CD4-positive, alpha-beta memory T cell (primary cell): ENCODE data around the gene CCNG1. TPM values are rescaled to one million over a fixed set of nuclear protein-coding genes. Genes with fewer than 3 reads are reported as not detected.
"Not testable (repeated sequence)": the region's sequence is repeated elsewhere in the genome, so short reads cannot be mapped to it uniquely, and the experiment has no call there.

Experiments used
- CTCF ChIA-PET: fragments of 350-600 bp; sonication (Branson Sonifier 250); formaldehyde crosslinking; loops from one replicate; lab custom pipeline; 2021; ENCODE audit warnings: inconsistent platforms; ENCODE audit not compliant: partially characterized antibody; lab: Charles Lee
- POLR2A ChIA-PET: fragments of 350-600 bp; sonication (Branson Sonifier 250); formaldehyde crosslinking; loops from one replicate; lab custom pipeline; 2021; ENCODE audit not compliant: partially characterized antibody; lab: Charles Lee
- DNase-seq, 5 donors: peaks; one replicate each; pipeline versions ENCODE4 v3.0.0 to v3.0.0-alpha.2; 2020 to 2022; ENCODE audit warnings: mixed read lengths in 1 of 5
- H3K27ac ChIP-seq: one replicate; pipeline ENCODE4 v1.7.0; 2013; ENCODE audit warnings: low read depth, low read length
- H3K27me3 ChIP-seq: 2 replicates; pipeline ENCODE4 v1.7.0; 2013; ENCODE audit warnings: mild to moderate bottlenecking, low read length, moderate library complexity; ENCODE audit not compliant: insufficient read depth
- H3K36me3 ChIP-seq: 2 replicates; pipeline ENCODE4 v1.7.0; 2013; ENCODE audit warnings: mild to moderate bottlenecking, low read length, moderate library complexity; ENCODE audit not compliant: insufficient read depth
- H3K4me1 ChIP-seq: 2 replicates; pipeline ENCODE4 v1.7.0; 2013; ENCODE audit warnings: mild to moderate bottlenecking, low read length, moderate library complexity; ENCODE audit not compliant: insufficient read depth
- H3K4me3 ChIP-seq, 2 donors: one replicate each; pipeline ENCODE4 v1.7.0; 2013; ENCODE audit warnings: low read length in 2 of 2, mild to moderate bottlenecking in 1 of 2
- H3K9me3 ChIP-seq, 2 donors: one replicate each; pipeline ENCODE4 v1.7.0; 2013; ENCODE audit warnings: low read length in 2 of 2, control low read depth in 1 of 2; ENCODE audit not compliant: control insufficient read depth in 1 of 2
- H3K27ac Mint-ChIP-seq, 7 donors: one replicate each; pipeline ENCODE4 v1.8.0; 2020 to 2021; ENCODE audit warnings: mixed read lengths in 7 of 7, mild to moderate bottlenecking in 6 of 7, inconsistent platforms in 3 of 7, moderate library complexity in 3 of 7
- H3K27me3 Mint-ChIP-seq, 2 donors: one replicate each; pipeline ENCODE4 v1.8.0; 2020 to 2021; ENCODE audit warnings: mixed read lengths in 2 of 2
- H3K36me3 Mint-ChIP-seq, 2 donors: one replicate each; pipeline ENCODE4 v1.8.0; 2020 to 2021; ENCODE audit warnings: mixed read lengths in 2 of 2, inconsistent platforms in 1 of 2, mild to moderate bottlenecking in 1 of 2
- H3K4me1 Mint-ChIP-seq, 4 donors: one replicate each; pipeline ENCODE4 v1.8.0; 2020 to 2021; ENCODE audit warnings: mixed read lengths in 4 of 4, mild to moderate bottlenecking in 1 of 4
- H3K4me3 Mint-ChIP-seq, 8 donors: one replicate each; pipeline ENCODE4 v1.8.0; 2020 to 2021; ENCODE audit warnings: mixed read lengths in 8 of 8, mild to moderate bottlenecking in 7 of 8, moderate library complexity in 6 of 8, inconsistent platforms in 3 of 8
- H3K9me3 Mint-ChIP-seq, 8 donors: one replicate each; pipeline ENCODE4 v1.8.0; 2020 to 2021; ENCODE audit warnings: mixed read lengths in 8 of 8, mild to moderate bottlenecking in 5 of 8, inconsistent platforms in 3 of 8, moderate library complexity in 1 of 8
- intact Hi-C: fragments of 100-400 bp; cut with micrococcal nuclease; formaldehyde crosslinking; loops from one replicate; pipeline ENCODE4 v1.15.1; 2023
- polyA plus RNA-seq, 2 donors: library from polyadenylated mRNA; unstranded; fragments of 300-500 nt; fragmentation: Illumina TruSeq; gene quantifications; one replicate each; pipeline ENCODE4 v1.2.3, GENCODE V29; 2021
- total RNA-seq, 2 experiments: library from RNA; stranded (reverse); gene quantifications; one replicate each; pipeline ENCODE4 v1.2.3, GENCODE V29; 2021

Gene CCNG1
- total and polyA plus RNA-seq, 4 experiments from 2014 or later: 112 to 205 (median 133) TPM

GRCh38 chr5:163451489-163451888, 14.1 kb downstream of the CCNG1 start:
- no peak overlapping the region for H3K4me3 Mint-ChIP-seq
- H3K27ac ChIP-seq: no peak overlapping the region
- H3K36me3 ChIP-seq: peaks cover 13% of the 10 kb centered on the region
- ChIA-PET CTCF (interaction anchor here (1.5 kb wide), 1 partner anchor 8 kb away, joined by 8 read pairs; the partner anchor contains the start of genes HMMR and NUDCD2), POLR2A (interaction anchor here (2.0 to 4.3 kb wide), 2 partner anchors 8 to 14 kb away, joined by 4 to 28 read pairs; partner anchors contain the start of genes HMMR and NUDCD2)
- H3K4me1 ChIP-seq: peaks cover 2% of the 10 kb centered on the region
- H3K4me1 Mint-ChIP-seq: peaks cover 12 to 17% (median 14%) of the 10 kb centered on the region in 4 donors
- peaks cover 31 to 65% of the 10 kb centered on the region in 2 donors for H3K36me3 Mint-ChIP-seq
- no peaks in the 10 kb centered on the region for H3K9me3 ChIP-seq
- intact Hi-C loops: no loop called here
- no peak overlapping the region for H3K27ac Mint-ChIP-seq
- no peak for DNase-seq
- H3K4me3 ChIP-seq: no peak overlapping the region
- no peaks in the 10 kb centered on the region for H3K9me3 Mint-ChIP-seq
- H3K27me3 Mint-ChIP-seq: no peaks in the 10 kb centered on the region
- H3K27me3 ChIP-seq: no peaks in the 10 kb centered on the region

GRCh38 chr5:163453705-163454104, 16.3 kb downstream of the CCNG1 start:
- CTCF ChIA-PET: no interaction called here

GRCh38 chr5:163455406-163455805, 18.0 kb downstream of the CCNG1 start:
- intact Hi-C loops, H3K27me3 ChIP-seq, H3K4me3 ChIP-seq, H3K9me3 Mint-ChIP-seq, H3K9me3 ChIP-seq, H3K4me3 Mint-ChIP-seq, H3K27me3 Mint-ChIP-seq, H3K36me3 ChIP-seq, DNase-seq, H3K27ac ChIP-seq, POLR2A ChIA-PET: not testable (repeated sequence)
- peaks cover 18 to 44% of the 10 kb centered on the region in 2 donors for H3K36me3 Mint-ChIP-seq
- CTCF ChIA-PET: interaction anchor here (1.2 to 6.4 kb wide), 2 partner anchors 16 to 18 kb away, joined by 3 to 60 read pairs; partner anchors contain the start of gene CCNG1
- peak overlapping the region in 2 of 7 donors; percentile 73 to 88 for H3K27ac Mint-ChIP-seq
- peaks cover 15 to 42% (median 31%) of the 10 kb centered on the region in 4 donors for H3K4me1 Mint-ChIP-seq
- peaks cover 27% of the 10 kb centered on the region for H3K4me1 ChIP-seq

More at GRCh38 chr5:163453705-163454104, 16.3 kb downstream of the CCNG1 start:
- Histone ChIP-seq H3K27me3 (no peaks in the 10 kb centered on the region), H3K9me3 (no peaks in the 10 kb centered on the region), H3K36me3 (peaks cover 4% of the 10 kb centered on the region), H3K4me1 (peaks cover 22% of the 10 kb centered on the region), H3K27ac (no peak overlapping the region), H3K4me3 (no peak overlapping the region)
- intact Hi-C loops: no loop called here
- DNase-seq: no peak
- no peak overlapping the region for H3K27ac Mint-ChIP-seq
- H3K36me3 Mint-ChIP-seq: peaks cover 24 to 46% of the 10 kb centered on the region in 2 donors
- no peaks in the 10 kb centered on the region for H3K27me3 Mint-ChIP-seq
- H3K4me1 Mint-ChIP-seq: peaks cover 12 to 28% (median 20%) of the 10 kb centered on the region in 4 donors
- H3K4me3 Mint-ChIP-seq: no peak overlapping the region
- POLR2A ChIA-PET: interaction anchor here (1.1 kb wide), 1 partner anchor 16 kb away, joined by 4 read pairs; no protein-coding TSS in a partner anchor
- no peaks in the 10 kb centered on the region for H3K9me3 Mint-ChIP-seq

GRCh38 chr5:163456029-163456589, 18.7 kb downstream of the CCNG1 start:
- Histone ChIP-seq H3K9me3 (no peaks in the 10 kb centered on the region), H3K27ac (no peak overlapping the region), H3K4me3 (no peak overlapping the region), H3K36me3 (peaks cover 4% of the 10 kb centered on the region), H3K4me1 (peaks cover 32% of the 10 kb centered on the region), H3K27me3 (no peaks in the 10 kb centered on the region)
- CTCF ChIA-PET: interaction anchor here (6.4 kb wide), 1 partner anchor 16 kb away, joined by 60 read pairs; the partner anchor contains the start of gene CCNG1
- Mint-ChIP-seq H3K4me3 (peak overlapping the region in 2 of 8 donors; percentile 39 to 63), H3K27ac (peak overlapping the region in 6 of 7 donors; percentile 13 to 77 (median 32)), H3K27me3 (no peaks in the 10 kb centered on the region), H3K9me3 (peaks cover 0 to 5% (median 0%) of the 10 kb centered on the region in 8 donors), H3K4me1 (peaks cover 19 to 49% (median 36%) of the 10 kb centered on the region in 4 donors), H3K36me3 (peaks cover 18 to 39% of the 10 kb centered on the region in 2 donors)
- POLR2A ChIA-PET: interaction anchor here (1.8 to 7.0 kb wide), 2 partner anchors 13 to 15 kb away, joined by 4 to 147 read pairs; partner anchors contain the start of gene CCNG1
- intact Hi-C loops: no loop called here
- no peak for DNase-seq

GRCh38 chr5:163456840-163457239, 19.4 kb downstream of the CCNG1 start:
- Histone ChIP-seq H3K4me1 (peaks cover 35% of the 10 kb centered on the region), H3K27ac (no peak overlapping the region), H3K36me3 (peaks cover 4% of the 10 kb centered on the region), H3K9me3 (no peaks in the 10 kb centered on the region), H3K27me3 (no peaks in the 10 kb centered on the region), H3K4me3 (no peak overlapping the region)
- DNase-seq: no peak
- intact Hi-C loops: no loop called here
- CTCF ChIA-PET: interaction anchor here (6.4 kb wide), 1 partner anchor 17 kb away, joined by 60 read pairs; the partner anchor contains the start of gene CCNG1
- POLR2A ChIA-PET: interaction anchor here (1.8 to 7.0 kb wide), 3 partner anchors 12 to 49 kb away, joined by 4 to 257 read pairs (median 147); partner anchors contain the start of genes CCNG1 and MAT2B
- peaks cover 18 to 37% of the 10 kb centered on the region in 2 donors for H3K36me3 Mint-ChIP-seq
- H3K9me3 Mint-ChIP-seq: peaks cover 0 to 5% (median 0%) of the 10 kb centered on the region in 8 donors
- peaks cover 22 to 56% (median 41%) of the 10 kb centered on the region in 4 donors for H3K4me1 Mint-ChIP-seq
- H3K4me3 Mint-ChIP-seq: peak overlapping the region in 3 of 8 donors; percentile 26 to 42 (median 29)
- no peaks in the 10 kb centered on the region for H3K27me3 Mint-ChIP-seq
- H3K27ac Mint-ChIP-seq: peak overlapping the region in 2 of 7 donors; percentile 7 to 37

- intact Hi-C loops: no loop called here
- no peaks in the 10 kb centered on the region for H3K27me3 ChIP-seq
- H3K36me3 Mint-ChIP-seq: peaks cover 18 to 26% of the 10 kb centered on the region in 2 donors
- no peaks in the 10 kb centered on the region for H3K27me3 Mint-ChIP-seq
- H3K4me3 Mint-ChIP-seq: peak overlapping the region; percentile 94 to 99 (median 96)
- peak overlapping the region; percentile 98 to 100 (median 99) for H3K27ac Mint-ChIP-seq
- peaks cover 0 to 5% (median 0%) of the 10 kb centered on the region in 8 donors for H3K9me3 Mint-ChIP-seq
- H3K9me3 ChIP-seq: no peaks in the 10 kb centered on the region
- H3K4me1 Mint-ChIP-seq: peaks cover 25 to 64% (median 45%) of the 10 kb centered on the region in 4 donors
- H3K4me1 ChIP-seq: peaks cover 50% of the 10 kb centered on the region
- DNase-seq: no peak
- peaks cover 4% of the 10 kb centered on the region for H3K36me3 ChIP-seq
- H3K27ac ChIP-seq: peak overlapping the region; percentile 96
- ChIA-PET POLR2A (interaction anchor here (1.3 to 7.0 kb wide), 9 partner anchors 9 to 50 kb away, joined by 3 to 257 read pairs (median 8); partner anchors contain the start of genes CCNG1 and MAT2B), CTCF (interaction anchor here (0.7 to 6.4 kb wide), 11 partner anchors 8 to 50 kb away, joined by 3 to 63 read pairs (median 5); partner anchors contain the start of genes CCNG1 and MAT2B)
- H3K4me3 ChIP-seq: peak overlapping the region; percentile 68 to 99
These were observed 21.5 kb downstream of the CCNG1 start for GRCh38 chr5:163458778-163459385.
